HG03095 (cell line): Measurements from ENCODE around the gene LEFTY2.
"Not testable (repeated sequence)": the region's sequence is repeated elsewhere in the genome, so short reads cannot be mapped to it uniquely, and the experiment has no call there.

Experiments
- ATAC-seq: cut with Tn5 transposase; IDR thresholded peaks from one replicate; pipeline ENCODE4 v1.9.1; 2021; ENCODE audit warnings: moderate library complexity; ENCODE audit not compliant: unreplicated experiment

The LEFTY2 gene, protein sequence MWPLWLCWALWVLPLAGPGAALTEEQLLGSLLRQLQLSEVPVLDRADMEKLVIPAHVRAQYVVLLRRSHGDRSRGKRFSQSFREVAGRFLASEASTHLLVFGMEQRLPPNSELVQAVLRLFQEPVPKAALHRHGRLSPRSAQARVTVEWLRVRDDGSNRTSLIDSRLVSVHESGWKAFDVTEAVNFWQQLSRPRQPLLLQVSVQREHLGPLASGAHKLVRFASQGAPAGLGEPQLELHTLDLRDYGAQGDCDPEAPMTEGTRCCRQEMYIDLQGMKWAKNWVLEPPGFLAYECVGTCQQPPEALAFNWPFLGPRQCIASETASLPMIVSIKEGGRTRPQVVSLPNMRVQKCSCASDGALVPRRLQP

DNA sequence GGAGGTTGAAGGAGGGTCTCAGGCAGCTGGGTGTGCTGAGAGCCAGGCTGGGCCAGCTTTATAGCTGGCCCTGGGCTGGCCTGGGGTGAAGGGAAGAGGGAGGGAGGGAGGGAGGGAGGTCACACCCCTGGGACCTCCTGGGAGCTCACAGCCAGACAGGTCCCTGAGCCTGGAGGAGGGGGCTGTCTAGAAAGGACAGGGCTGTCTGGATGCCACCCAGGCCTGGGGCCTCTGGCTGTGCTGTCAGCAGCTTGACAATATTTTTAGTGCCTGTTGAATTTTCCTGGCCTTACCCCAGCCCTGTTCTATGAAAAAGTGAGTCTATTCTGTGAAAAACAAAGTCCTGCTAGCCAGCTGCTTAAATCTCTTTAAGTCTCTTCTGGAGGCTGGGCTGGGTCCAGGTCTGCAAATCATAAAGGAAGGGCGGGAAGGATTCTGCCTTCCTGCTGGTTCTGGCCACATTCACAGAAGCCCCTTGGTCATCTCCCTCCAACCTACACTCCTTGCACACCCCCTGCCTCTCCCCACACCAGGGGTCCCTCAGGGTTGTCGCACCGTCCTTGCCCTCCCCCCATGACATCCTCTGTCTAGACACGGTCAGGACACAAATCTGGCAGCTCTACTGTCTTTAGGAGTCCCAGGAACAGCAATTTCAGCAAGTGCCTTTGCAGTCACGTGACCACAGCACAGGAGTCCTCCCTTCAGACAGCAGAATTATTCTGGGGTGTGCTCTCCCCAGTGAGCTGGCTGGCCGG, at the start of gene LEFTY2:
TSS of gene LEFTY2 (minus strand) at position 34 of the 755 bp plus-strand sequence. CDS start 80 bp downstream, outside the sequence.
- no peak for ATAC-seq

DNA sequence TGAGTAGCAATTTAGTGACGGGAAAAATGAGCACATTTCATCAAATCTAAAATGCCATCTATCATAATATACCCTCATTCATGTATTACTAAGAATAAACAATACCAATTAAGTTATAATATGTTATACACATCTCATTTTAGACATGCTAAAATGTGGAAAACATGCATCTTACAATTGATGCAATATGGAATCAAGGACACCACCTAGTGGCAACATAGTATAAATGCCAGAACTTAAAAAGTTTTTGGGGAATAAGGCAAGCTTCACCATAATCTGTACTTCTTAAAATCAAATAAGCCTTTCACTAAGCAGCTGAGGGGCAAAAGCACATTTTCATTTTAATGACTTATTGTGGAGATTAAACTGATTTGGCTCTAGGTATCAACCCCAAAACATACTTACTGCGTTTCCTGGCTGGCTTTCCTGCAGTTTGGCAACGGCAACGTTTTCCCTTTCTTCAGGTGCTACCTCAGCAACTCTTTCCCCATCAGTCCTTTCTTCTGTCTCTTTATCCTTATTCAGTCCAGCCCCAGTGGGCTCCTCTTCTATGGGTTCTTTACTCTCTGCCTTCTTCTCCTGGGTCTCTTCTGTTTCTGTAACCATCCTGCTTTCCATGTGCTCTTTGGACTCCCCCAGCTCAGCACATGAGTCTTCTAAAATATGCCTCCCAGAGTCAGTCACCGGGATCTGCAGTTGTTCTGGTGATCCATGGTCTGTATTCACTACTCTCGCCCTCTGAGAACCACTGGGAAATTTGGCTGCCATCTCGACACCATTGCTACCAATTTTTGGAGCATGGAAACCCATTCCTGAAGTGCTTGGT, 46.7 kb upstream of the LEFTY2 start:
- ATAC-seq: no peak

DNA sequence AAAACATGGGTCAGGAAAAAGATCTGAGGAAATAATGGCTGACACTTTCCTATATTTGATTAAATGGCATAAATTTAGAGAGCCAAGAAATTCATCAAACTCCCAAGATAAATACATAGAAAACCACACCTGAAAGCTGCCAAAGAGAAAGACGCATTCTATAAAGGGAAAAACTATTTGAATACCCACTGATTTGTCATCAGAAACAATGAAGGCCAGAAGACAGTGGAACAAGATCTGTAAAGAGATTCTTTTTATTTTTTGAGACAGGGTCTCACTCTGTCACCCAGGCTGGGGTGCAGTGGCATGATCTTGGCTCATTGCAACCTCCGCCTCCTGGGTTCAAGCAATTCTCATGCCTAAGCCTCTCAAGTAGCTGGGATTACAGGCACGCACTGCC, 40.7 kb upstream of the LEFTY2 start:
- ATAC-seq: no peak

DNA sequence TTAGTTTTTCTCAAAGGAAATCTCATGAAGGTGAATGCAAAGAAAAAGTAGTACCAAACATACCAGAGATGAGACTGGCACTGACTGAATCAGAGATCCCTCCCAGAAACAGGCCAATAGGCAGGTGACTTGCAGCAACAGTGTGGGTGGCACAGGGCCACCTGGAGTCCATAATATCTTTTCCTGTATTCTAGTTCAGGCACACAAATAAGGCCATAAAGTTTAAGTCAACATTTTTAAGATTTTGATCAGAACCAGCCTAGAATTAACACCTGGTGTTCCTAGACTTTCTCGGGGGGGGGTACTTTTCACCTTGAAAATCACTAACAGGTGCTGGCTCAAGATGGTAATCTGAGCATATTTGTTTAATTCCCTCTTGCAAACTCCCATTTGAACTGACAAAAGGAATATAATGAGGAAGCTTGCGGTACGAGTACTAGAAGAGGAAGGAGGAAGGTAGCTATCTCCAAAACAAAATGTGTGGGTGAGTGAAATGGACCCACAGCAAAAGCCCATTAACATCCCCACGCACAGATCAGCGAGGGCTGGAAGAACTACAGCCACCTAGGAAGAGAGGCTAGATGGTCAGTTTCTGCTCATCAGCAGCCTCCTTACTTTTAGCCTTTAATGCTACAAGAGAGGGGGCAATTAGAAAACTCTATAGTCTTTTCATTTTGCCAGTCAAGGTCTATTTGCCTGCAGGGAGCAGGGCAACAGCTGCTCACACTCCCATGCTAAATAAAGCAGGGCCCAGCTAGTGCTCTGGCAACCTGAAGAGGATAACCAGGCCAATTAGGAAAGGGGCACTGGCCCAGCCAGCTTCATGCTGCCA, 39.2 kb upstream of the LEFTY2 start:
- ATAC-seq: no peak

DNA sequence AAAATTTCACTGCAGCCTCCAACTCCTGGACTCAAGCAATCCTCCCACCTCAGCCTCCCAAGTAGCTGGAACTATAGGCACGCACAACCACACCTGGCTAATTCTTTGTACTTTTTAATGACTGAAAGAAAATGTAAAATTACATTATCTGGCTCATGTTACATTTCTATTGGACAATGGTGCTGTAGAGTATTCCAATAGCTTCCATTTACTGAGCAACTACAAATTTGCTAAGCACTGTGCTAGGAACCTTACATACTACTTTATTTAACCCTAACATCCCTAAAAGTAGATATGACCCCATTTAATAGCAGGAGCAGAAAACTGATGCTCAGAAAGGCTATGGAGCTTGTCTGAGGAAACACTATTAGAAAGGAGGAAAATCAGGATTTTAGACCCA, 38.4 kb upstream of the LEFTY2 start:
- ATAC-seq: no peak

DNA sequence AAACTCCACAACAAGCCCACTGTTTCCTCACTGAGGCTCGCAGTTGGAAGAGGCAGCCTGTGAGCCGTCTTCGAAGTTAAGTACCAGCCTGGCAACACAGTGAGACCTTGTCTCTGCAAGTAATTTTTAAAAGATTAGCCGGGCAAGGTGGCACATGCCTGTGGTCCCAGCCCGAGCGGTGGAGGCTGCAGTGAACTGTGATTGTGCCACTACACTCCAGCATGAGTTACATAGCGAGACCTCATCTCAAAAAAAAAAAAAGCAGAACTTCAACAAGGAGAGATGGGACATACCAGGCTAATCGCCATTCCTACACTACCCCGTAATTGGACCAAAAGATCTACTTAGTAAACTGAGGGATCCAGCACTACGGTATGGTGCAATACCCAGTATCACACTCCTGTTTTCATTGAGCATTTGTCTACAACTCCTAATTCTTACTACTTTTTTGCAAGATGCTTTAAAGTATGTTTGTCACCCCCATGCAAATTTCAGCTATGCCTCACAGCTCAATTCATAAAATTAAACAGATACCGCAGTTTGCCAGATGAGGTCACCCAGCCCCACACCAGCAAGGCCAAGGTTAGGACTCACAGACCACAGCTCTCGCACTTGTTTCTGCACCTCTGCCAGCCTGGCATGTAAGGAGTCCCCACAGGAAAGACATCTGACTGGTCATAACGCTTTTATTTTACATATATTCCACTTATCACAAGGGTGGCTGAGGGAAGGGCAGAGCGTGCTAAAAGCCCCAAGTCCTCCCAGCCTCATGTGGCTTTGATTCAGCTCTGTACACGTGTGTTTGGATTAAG, 37.1 kb upstream of the LEFTY2 start:
- peak; percentile 74 for ATAC-seq

DNA sequence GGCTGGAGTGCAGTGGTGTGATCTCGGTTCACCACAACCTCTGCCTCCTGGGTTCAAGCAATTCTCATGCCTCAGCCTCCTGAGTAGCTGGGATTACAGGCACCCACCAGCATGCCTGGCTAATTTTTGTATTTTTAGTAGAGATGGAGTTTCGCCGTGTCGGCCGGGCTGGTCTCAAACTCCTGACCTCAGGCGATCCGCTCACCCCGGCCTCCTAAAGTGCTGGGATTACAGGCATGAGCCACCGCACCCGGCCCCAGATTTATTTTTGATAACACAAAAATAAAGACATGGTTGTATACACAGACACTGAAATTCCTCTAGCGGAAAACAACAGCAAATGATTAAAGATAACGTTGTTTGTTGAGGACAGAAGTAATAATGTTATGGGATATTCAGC, 34.1 kb upstream of the LEFTY2 start:
- ATAC-seq: not testable (repeated sequence)

DNA sequence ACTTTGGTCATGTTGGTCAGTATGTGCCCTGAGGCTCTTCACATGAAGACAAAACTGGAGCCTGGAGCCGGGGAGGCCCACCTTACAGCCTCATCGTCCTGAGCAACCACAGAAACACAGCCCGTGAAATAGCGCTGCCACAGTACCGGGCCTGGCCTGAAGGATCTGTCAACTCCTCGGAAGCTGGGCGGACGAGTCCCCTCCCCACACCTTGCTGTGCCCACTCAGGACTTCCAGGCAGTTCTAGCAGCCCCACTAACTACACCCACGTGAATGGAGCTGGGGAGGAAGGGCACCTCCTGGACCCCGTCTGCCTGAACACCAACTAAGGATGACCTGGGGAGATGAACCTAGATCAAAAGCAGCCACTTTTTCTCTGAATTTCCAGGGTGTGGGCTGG, 33.4 kb upstream of the LEFTY2 start:
- no peak for ATAC-seq

DNA sequence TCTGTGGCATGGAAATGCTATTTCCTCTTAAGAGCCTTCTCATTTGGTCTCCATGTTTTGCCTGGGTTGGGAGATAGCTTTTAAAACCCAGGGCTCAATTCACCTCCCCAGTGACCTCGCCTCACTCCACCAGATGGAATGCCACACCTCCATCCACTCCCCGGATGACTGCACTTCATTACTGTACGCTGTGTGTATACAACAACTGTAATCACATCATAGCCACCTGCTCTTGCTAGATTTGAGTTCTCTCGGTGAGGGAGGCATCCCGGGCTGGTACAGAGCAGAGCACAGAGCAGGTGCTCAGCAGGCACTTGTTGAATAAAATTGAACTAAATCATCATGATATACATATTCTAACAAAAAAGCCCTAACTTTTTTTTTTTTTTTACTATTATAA, 32.1 kb upstream of the LEFTY2 start:
- ATAC-seq: no peak

DNA sequence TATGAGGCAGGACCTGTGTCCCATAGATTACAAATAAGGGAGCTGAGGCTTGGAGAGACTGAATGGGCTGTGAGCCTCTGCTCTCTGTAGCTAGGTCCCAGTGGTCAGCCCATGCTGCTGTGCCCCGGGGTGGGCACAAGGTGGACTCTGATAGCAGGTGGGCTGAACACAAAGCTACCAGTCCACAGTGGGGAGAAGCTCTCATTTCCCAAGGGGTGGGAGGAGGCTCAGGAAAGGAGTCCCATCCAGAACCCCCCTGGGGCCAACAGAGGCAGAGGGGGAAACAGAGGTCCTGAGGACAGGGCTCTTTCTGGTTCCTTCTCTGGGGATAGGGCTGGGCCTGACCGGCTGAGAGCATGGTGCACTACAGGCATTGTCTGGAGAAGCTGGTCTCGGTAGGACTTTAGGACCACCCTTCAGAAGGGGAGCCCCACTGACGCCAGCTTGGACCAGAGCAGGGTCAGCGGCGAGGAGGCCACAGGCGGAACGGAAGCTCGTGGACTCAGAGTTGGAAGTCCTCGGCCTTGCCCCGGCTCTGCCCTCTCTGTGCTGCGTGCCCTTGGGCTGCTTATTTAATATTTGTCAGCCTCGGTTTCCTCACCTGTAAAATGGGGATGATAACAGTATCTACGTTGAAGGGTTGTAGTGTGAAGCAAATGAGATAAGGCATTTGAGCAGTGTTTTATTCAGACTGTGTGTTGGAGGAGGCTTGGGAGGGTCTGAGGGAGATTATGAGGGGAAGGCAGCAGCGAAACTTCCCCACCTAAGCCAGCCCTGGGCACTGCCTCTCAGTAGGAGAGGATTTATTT, 31.5 kb upstream of the LEFTY2 start:
- ATAC-seq: no peak

DNA sequence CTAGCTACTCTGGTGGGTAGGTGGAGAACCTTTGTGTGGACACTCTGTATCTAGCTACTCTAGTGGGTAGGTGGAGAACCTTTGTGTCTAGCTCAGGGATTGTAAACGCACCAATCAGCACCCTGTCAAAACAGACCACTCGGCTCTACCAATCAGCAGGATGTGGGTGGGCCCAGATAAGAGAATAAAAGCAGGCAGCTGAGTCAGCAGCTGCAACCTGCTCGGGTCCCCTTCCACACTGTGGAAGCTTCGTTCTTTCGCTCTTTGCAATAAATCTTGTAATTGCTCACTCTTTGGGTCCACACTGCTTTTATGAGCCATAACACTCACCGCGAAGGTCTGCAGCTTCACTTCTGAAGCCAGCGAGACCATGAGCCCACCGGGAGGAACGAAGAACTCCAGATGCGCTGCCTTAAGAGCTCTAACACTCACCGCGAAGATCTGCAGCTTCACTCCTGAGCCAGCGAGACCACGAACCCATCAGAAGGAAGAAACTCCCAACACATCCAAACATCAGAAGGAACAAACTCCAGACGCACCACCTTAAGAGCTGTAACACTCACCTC, 29.7 kb upstream of the LEFTY2 start:
- ATAC-seq: not testable (repeated sequence)

DNA sequence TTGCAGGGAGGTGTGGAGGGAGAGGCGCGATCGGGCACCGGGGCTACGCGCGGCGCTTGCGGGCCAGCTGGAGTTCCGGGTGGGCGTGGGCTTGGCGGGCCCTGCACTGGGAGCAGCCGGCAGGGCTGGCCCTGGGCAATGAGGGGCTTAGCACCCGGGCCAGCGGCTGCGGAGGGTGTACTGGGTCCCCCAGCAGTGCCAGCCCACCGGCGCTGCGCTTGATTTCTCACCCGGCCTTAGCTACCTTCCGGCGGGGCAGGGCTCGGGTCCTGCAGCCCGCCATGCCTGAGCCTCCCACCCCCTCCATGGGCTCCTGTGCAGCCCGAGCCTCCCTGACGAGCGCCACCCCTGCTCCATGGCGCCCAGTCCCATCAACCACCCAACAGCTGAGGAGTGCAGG, 28.7 kb upstream of the LEFTY2 start:
- not testable (repeated sequence) for ATAC-seq

DNA sequence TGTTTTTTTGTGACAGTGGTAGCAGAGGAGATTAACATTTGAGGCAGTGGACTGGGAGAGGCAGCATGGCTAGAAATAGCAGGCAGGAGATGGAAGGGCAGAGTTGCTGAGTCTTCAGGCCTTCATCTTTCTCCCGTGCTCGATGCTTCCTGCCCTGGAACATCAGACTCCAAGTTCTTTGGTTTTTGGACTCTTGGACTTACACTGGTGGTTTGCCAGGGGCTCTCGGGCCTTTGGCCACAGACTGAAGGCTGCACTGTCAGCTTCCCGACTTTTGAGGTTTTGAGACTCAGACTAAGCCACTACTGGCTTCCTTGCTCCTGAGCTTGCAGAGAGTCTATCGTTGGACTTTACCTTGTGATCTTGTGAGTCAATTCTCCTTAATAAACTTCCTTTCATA, 24.2 kb upstream of the LEFTY2 start:
- ATAC-seq: no peak

DNA sequence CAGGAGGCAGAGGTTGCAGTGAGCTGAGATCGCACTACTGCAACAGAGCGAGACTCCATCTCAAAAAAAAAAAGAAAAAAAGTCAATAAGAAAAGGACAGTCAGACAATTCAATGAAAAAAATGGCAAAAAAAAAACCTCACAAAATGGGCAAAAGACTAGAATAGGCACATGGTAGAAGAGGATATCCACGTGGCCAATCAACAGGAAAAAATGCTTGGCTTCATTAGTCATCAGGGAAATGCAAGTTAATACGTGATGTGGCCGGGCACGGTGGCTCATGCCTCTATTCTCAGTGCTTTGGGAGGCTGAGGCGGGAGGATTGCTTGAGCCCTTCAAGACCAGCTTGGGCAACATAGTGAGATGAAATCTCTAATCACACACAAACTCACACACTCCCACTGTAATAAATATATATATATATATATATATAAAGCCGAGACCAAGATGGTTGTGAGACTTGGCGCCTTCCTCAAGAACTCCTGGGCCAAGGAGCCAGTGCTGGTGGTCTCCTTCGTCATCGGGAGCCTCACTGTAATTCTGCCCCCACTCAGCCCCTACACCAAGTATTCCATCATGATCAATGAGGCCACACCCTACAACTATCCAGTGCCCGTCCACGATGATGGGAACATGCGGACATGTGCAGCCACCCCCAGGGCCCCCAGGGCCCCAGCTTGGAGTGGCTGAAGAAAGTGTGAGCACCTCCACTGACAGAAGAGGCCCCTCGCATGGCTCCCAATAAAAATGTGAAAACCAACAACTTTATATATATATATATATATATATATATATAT, 22.9 kb upstream of the LEFTY2 start:
- no peak for ATAC-seq

DNA sequence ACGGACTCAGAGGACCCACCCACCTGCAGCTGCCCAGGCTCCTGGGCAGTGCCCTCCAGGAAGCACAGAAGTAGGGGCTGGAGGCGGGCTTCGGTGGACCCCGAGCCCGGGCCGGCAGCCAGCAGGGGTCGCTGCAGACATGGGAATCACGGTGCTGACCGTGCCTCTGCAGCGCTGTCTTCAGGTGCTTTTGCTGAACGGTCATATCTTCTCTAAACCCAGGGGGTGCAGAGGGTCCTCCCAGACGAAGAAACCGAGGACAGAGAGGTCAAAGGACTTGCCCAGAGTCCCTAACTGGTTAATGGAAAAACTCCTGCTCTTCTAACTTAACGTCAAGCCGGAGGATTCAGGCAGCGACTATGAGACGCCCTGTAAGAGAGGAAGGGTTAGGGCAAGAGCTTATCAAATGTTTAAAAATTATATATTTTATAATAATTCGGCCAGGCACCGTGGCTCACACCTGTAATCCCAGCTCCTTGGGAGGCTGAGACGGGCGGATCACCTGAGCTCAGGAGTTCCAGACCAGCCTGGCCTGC, 21.5 kb upstream of the LEFTY2 start:
- ATAC-seq: peak; percentile 80

DNA sequence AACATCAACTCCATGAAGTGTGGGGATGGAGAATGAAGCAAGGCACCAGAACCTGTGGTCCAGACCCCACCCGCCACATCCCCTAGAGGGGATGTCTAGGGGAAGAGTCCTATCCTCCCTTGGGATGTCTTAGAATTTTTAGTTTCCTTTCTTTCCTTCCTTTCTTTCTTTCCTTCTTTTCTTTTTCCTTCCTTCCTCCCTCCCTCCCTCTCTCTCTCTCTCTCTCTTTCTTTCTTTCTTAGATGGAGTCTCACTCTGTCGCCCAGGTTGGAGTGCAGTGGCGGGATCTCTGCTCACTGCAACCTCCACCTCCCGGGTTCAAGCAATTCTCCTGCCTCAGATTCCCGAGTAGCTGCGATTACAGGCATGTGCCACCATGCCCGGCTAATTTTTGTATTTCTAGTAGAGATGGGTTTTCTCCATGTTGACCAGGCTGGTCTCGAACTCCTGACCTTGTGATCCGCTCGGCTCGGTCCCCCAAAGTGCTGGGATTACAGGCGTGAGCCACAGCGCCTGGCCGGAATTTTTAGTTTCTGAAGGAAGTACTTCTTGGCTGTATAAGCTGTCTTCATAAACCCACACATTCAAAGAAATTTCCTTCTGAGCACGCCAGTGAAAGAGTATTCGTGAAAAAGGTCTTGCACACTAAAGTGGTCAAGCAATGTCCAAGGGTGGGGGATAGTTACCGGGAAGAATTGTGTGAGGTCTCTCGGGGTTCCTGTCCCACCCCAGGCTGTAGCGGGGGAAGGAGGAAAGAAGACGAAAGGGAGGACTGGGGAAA, 20.8 kb upstream of the LEFTY2 start:
- ATAC-seq: no peak

DNA sequence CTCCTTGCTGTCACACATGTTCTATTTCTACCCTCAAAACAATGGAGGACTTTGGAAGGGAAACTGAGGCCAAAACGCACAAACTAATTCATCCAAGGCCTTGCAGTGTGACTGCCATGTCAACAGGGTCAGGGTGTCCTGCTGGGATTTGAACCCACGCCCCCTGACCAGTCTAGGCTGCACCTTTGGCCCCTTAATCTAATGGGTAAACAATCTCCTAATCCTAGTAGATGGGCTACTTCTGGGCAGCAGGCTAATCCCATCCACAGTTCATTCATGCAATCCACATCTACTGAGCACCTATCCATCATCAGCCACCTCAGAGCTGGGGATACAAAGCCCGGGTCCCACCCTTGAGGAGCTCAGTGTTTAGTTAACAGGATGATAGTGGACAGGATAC, 17.0 kb upstream of the LEFTY2 start:
- ATAC-seq: no peak
